HCT116 (cell line): ENCODE data around the gene MYO1G. TPM values are rescaled to one million over a fixed set of nuclear protein-coding genes. Genes with fewer than 3 reads are reported as not detected.

Source experiments
- ATAC-seq: fragments of 200-7000 bp; cut with Tn5 transposase; 2 replicates; pipeline ENCODE4 v1.9.1; 2020; ENCODE audit warnings: mild to moderate bottlenecking, moderate library complexity
- BruUV-seq: library from RNA; stranded (reverse); fragments of 400-500 nt; replicated peaks from 2 replicates; lab custom pipeline; 2021; lab: Mats Ljungman, UMichigan
- CTCF ChIA-PET: fragments of 300-600 bp; sonication (Branson Sonifier 250); formaldehyde crosslinking; loops from one replicate; lab custom pipeline; 2021; ENCODE audit warnings: antibody characterized with exemption; lab: Charles Lee
- POLR2A ChIA-PET: fragments of 300-600, 350-600 bp; sonication (Branson Sonifier 250); formaldehyde crosslinking; loops from one replicate; lab custom pipeline; 2021; ENCODE audit warnings: antibody characterized with exemption; lab: Charles Lee
- RAD21 ChIA-PET, 2 experiments: fragments of 300-600 bp; sonication (Branson Sonifier 250); formaldehyde crosslinking; loops; one replicate each; lab custom pipeline; 2023; ENCODE audit warnings: low total read pairs in 2 of 2; ENCODE audit not compliant: uncharacterized antibody in 2 of 2, unreplicated experiment in 2 of 2, low non-redundant PET in 1 of 2; lab: Charles Lee
- DNase-seq: peaks from one replicate; pipeline ENCODE4 v3.0.0-alpha.2; 2010; ENCODE audit warnings: low read depth, low spot score
- H2AFZ ChIP-seq: fragments of 200-600 bp; shearing (Covaris generic), sonication (generic); 2 replicates; pipeline ENCODE4 v1.6.1; 2017; ENCODE audit warnings: low read depth, mixed run types, mixed read lengths, antibody characterized with exemption, low read length; ENCODE audit not compliant: poor library complexity, severe bottlenecking
- H3K27ac ChIP-seq: 2 replicates; pipeline ENCODE4 v1.5.1; 2012; ENCODE audit warnings: low read depth, low read length
- H3K27me3 ChIP-seq: fragments of 200-600 bp; sonication (generic); 2 replicates; pipeline ENCODE4 v1.6.1; 2016; ENCODE audit warnings: mixed run types, low read length, mixed read lengths; ENCODE audit not compliant: insufficient read depth
- H3K36me3 ChIP-seq, 2 experiments: fragments of 200-500 bp in 1 of 2; fragments of 200-600 bp in 1 of 2; sonication (Bioruptor generic) in 1 of 2; sonication (generic) in 1 of 2; 2 replicates each; pipeline versions ENCODE4 v1.5.1 to v1.6.1; 2014 to 2016; ENCODE audit warnings: low read length in 2 of 2, inconsistent platforms in 1 of 2, mixed read lengths in 1 of 2, mixed run types in 1 of 2; ENCODE audit not compliant: insufficient read depth in 2 of 2, control insufficient read depth in 1 of 2
- H3K4me1 ChIP-seq, 2 experiments: fragments of 200-600 bp in 1 of 2; sonication (generic) in 1 of 2; 2 replicates each; pipeline versions ENCODE4 v1.5.1 to v1.6.1; 2012 to 2017; ENCODE audit warnings: low read length in 2 of 2, inconsistent platforms in 1 of 2, mild to moderate bottlenecking in 1 of 2, mixed read lengths in 1 of 2, mixed run types in 1 of 2, moderate library complexity in 1 of 2; ENCODE audit not compliant: insufficient read depth in 2 of 2, control insufficient read depth in 1 of 2
- H3K4me2 ChIP-seq: fragments of 200-600 bp; sonication (generic); 2 replicates; pipeline ENCODE4 v1.6.1; 2017; ENCODE audit warnings: mixed run types, low read length, mixed read lengths
- H3K4me3 ChIP-seq, 2 experiments: fragments of 200-600 bp in 1 of 2; sonication (generic) in 1 of 2; replicated peaks in 1 of 2; 2 replicates each; pipeline ENCODE4 v1.5.1; 2011 to 2016; ENCODE audit warnings: low read length in 2 of 2, control low read depth in 1 of 2, low read depth in 1 of 2, mild to moderate bottlenecking in 1 of 2, mixed read lengths in 1 of 2, mixed run types in 1 of 2
- H3K79me2 ChIP-seq: fragments of 200-600 bp; sonication (generic); 2 replicates; pipeline ENCODE4 v1.6.1; 2017; ENCODE audit warnings: mild to moderate bottlenecking, mixed run types, low read length, moderate library complexity, mixed read lengths; ENCODE audit not compliant: insufficient read depth
- H3K9ac ChIP-seq: fragments of 200-600 bp; sonication (generic); 2 replicates; pipeline ENCODE4 v1.6.1; 2016; ENCODE audit warnings: low read length, mixed read lengths
- H3K9me2 ChIP-seq: fragments of 200-600 bp; sonication (generic), shearing (Covaris generic); 2 replicates; pipeline ENCODE4 v1.6.1; 2017; ENCODE audit warnings: mixed run types, mild to moderate bottlenecking, moderate library complexity; ENCODE audit not compliant: insufficient read depth
- H3K9me3 ChIP-seq, 2 experiments: fragments of 200-500 bp in 1 of 2; fragments of 200-600 bp in 1 of 2; sonication (Bioruptor generic) in 1 of 2; sonication (generic) in 1 of 2; 2 replicates each; pipeline ENCODE4 v1.6.1; 2014 to 2017; ENCODE audit warnings: low read length in 2 of 2, mixed read lengths in 2 of 2, inconsistent platforms in 1 of 2, low read depth in 1 of 2, mild to moderate bottlenecking in 1 of 2, mixed run types in 1 of 2, moderate library complexity in 1 of 2; ENCODE audit not compliant: control insufficient read depth in 1 of 2, insufficient read depth in 1 of 2
- H4K20me1 ChIP-seq: fragments of 200-600 bp; sonication (generic), shearing (Covaris generic); 2 replicates; pipeline ENCODE4 v1.6.1; 2017; ENCODE audit warnings: mixed run types, mild to moderate bottlenecking, moderate library complexity; ENCODE audit not compliant: insufficient read depth
- ATF3 ChIP-seq: IDR thresholded peaks from 2 replicates; pipeline ENCODE4 v1.6.1; 2012
- CEBPB ChIP-seq: IDR thresholded peaks from 2 replicates; pipeline ENCODE4 v1.6.1; 2012; ENCODE audit warnings: low read depth
- EZH2 ChIP-seq: fragments of 200-600 bp; sonication (generic); IDR thresholded peaks from 2 replicates; pipeline ENCODE4 v1.6.1; 2017; ENCODE audit warnings: antibody characterized with exemption, mixed run types
- EZH2phosphoT487 ChIP-seq: fragments of 200-600 bp; IDR thresholded peaks from 2 replicates; pipeline ENCODE4 v1.6.1; 2018; ENCODE audit warnings: antibody characterized with exemption, borderline replicate concordance
- FOSL1 ChIP-seq: IDR thresholded peaks from 2 replicates; pipeline ENCODE4 v1.6.1; 2012; ENCODE audit warnings: low read depth
- JUND ChIP-seq: IDR thresholded peaks from 2 replicates; pipeline ENCODE4 v1.6.1; 2012
- MAX ChIP-seq: IDR thresholded peaks from 2 replicates; pipeline ENCODE4 v1.6.1; 2012
- POLR2A ChIP-seq: IDR thresholded peaks from 2 replicates; pipeline ENCODE4 v1.7.0; 2011; ENCODE audit warnings: borderline replicate concordance; ENCODE audit not compliant: insufficient read depth, insufficient read length; ENCODE audit errors: extremely low read depth
- RAD21 ChIP-seq: IDR thresholded peaks from 2 replicates; pipeline ENCODE4 v1.6.1; 2012; ENCODE audit warnings: low read depth, mild to moderate bottlenecking
- SIN3A ChIP-seq: IDR thresholded peaks from 2 replicates; pipeline ENCODE4 v1.6.1; 2012; ENCODE audit warnings: low read depth
- SP1 ChIP-seq: IDR thresholded peaks from 2 replicates; pipeline ENCODE4 v1.6.1; 2012; ENCODE audit warnings: low read depth
- SRF ChIP-seq: IDR thresholded peaks from 2 replicates; pipeline ENCODE4 v1.6.1; 2012; ENCODE audit warnings: low read depth
- TCF7L2 ChIP-seq: IDR thresholded peaks from 2 replicates; pipeline ENCODE4 v1.7.0; 2011; ENCODE audit warnings: borderline replicate concordance, inconsistent platforms; ENCODE audit not compliant: insufficient read depth, insufficient read length; ENCODE audit errors: extremely low read depth
- intact Hi-C: fragments of 100-400 bp; cut with micrococcal nuclease; formaldehyde crosslinking; loops from 2 replicates; pipeline ENCODE4 v1.10.0; 2022
- total RNA-seq: library from RNA; stranded (reverse); gene quantifications from one replicate; pipeline ENCODE4 v1.2.1, GENCODE V29; 2021; ENCODE audit not compliant: unreplicated experiment

MYO1G gene
- total RNA-seq, 1 experiment from 2014 or later, result 0.74 TPM

GRCh38 chr7:44920119-44920518, 58.7 kb downstream of the MYO1G start:
- TF ChIP-seq SRF, result no peak

GRCh38 chr7:44918029-44918428, 60.8 kb downstream of the MYO1G start:
- TF ChIP-seq EZH2phosphoT487, result no peak
- no peak for TF ChIP-seq MAX
- TF ChIP-seq RAD21, result no peak
- TF ChIP-seq ATF3, result no peak
- no peak for TF ChIP-seq TCF7L2
- no peak for TF ChIP-seq CEBPB
- TF ChIP-seq EZH2, result no peak
- TF ChIP-seq JUND, result no peak
- TF ChIP-seq SIN3A, result no peak
- no peak for TF ChIP-seq FOSL1
- no peak for TF ChIP-seq POLR2A
- no peak for TF ChIP-seq SP1
- CTCF ChIA-PET, result no interaction called here
- H3K9me2 ChIP-seq, result no peaks in the 10 kb centered on the region
- H3K9me3 ChIP-seq, result no peaks in the 10 kb centered on the region
- RAD21 ChIA-PET, result no interaction called here
- POLR2A ChIA-PET, result interaction anchor here (0.6 kb wide), 1 partner anchor 173 kb away, joined by 8 read pairs; no protein-coding TSS in a partner anchor
- DNase-seq (no peak), ATAC-seq (no peak)
- H3K27ac ChIP-seq, result no peak overlapping the region
- no peak overlapping the region for H2AFZ ChIP-seq
- BruUV-seq, result no TSS peak
- no peaks in the 10 kb centered on the region for H3K27me3 ChIP-seq
- intact Hi-C loops, result no loop called here
- no peaks in the 10 kb centered on the region for H3K79me2 ChIP-seq
- no peak overlapping the region for H3K4me2 ChIP-seq
- H3K4me1 ChIP-seq, result peaks cover 0 to 10% of the 10 kb centered on the region in 2 experiments; a peak in 2 of 4 replicates
- no peaks in the 10 kb centered on the region for H3K36me3 ChIP-seq
- H3K4me3 ChIP-seq, result no peak overlapping the region
- H3K9ac ChIP-seq, result no peak overlapping the region
- no peaks in the 10 kb centered on the region for H4K20me1 ChIP-seq

More at GRCh38 chr7:44920119-44920518, 58.7 kb downstream of the MYO1G start:
- intact Hi-C loops, result loop anchor here (5.0 to 10.0 kb wide), 2 partner anchors 125 to 217 kb away; partner anchors contain the start of gene PPIA
- ChIA-PET CTCF (no interaction called here), POLR2A (no interaction called here), RAD21 (interaction anchor here (0.6 to 0.7 kb wide), 2 partner anchors 34 to 61 kb away, joined by 4 read pairs; no protein-coding TSS in a partner anchor)
- Histone ChIP-seq H3K27ac (no peak overlapping the region), H2AFZ (no peak overlapping the region), H3K36me3 (no peaks in the 10 kb centered on the region), H3K4me3 (no peak overlapping the region), H3K9ac (no peak overlapping the region), H3K4me1 (peaks cover 0 to 6% of the 10 kb centered on the region in 2 experiments; a peak in 1 of 4 replicates), H3K4me2 (no peak overlapping the region), H4K20me1 (no peaks in the 10 kb centered on the region), H3K27me3 (no peaks in the 10 kb centered on the region), H3K9me2 (no peaks in the 10 kb centered on the region), H3K79me2 (no peaks in the 10 kb centered on the region), H3K9me3 (no peaks in the 10 kb centered on the region)
- DNase-seq (no peak), ATAC-seq (no peak)
- BruUV-seq, result no TSS peak
